Measurements from ENCODE around the gene PTGES2.
"Not testable (repeated sequence)": the region's sequence is repeated elsewhere in the genome, so short reads cannot be mapped to it uniquely, and the experiment has no call there.

The PTGES2 gene

DNA sequence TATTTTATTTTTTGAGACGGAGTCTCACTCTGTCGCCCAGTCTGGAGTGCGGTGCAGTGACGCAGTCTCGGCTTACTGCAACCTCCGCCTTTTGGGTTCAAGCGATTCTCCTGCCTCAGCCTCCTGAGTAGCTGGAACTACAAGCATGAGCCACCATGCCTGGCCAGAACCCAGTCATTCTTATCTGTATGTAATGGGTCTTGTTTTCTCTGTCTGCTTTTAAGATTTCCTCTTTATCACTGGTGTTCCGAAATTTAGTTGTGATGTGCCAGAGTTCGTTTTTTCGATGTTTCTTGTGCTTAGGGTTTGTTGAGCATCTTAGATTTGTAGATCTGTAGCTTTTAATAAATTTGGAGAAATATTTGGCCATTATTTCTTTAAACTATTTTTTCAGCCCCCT, 40.3 kb downstream of the PTGES2 start:
- no peak for DNase-seq

DNA sequence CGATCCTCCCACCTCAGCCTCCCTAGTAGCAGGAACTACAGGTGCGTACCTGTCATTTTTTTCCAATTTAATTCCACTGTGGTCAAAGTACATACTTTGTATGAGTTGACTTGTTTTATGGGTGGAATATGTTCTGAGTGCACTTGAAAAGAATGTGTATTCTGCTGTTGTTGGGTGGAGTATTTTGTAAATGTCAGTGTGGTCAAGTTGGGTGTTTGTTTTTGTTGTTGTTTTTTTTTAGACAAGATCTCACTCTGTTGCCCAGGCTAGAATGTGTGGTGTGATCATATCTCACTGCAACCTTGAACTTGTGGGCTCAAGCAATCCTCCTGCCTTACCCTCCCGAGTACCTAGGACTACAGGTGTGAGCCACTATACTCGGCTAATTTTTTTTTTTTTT, 41.6 kb downstream of the PTGES2 start:
- DNase-seq = no peak

DNA sequence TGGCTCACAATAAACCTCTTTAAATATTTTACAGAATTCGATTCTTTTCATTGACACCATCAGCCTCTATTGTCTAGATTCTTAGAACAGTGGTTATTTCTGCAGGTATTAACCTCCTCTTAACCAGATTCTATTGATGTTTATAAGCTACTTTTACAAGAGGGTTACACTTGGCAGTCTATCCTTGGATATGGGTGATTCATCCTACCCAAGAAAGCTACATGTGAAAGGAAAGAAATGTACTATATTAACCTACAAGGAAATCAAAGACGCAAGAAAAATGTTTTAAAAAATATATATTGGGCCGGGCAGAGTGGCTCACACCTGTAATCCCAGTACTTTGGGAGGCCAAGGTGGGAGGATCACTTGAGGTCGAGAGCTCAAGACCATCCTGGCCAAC, 42.8 kb downstream of the PTGES2 start:
- no peak for DNase-seq

DNA sequence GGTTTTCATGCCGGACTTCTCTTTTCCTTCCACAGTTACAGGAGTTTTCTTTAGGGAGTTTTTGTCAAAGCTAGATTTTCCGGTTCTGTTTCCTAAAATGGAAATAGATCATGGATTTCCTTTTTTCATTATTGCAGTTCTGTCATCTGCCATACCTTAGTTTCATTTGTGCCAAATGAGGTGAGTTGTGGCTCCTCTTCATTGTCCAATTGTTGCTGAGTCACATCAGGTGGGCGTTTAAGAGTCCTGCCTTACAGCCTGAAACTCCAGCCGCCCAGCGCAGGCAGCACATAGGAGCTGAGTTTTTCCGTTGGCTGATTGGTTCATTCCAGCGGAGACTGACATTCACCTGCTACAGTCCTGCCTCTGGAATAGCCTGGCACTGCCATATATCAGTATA, 45.4 kb downstream of the PTGES2 start:
- no peak for DNase-seq

GRCh38 chr9:128081056-128081455, 46.5 kb downstream of the PTGES2 start:
- DNase-seq = no peak

DNA sequence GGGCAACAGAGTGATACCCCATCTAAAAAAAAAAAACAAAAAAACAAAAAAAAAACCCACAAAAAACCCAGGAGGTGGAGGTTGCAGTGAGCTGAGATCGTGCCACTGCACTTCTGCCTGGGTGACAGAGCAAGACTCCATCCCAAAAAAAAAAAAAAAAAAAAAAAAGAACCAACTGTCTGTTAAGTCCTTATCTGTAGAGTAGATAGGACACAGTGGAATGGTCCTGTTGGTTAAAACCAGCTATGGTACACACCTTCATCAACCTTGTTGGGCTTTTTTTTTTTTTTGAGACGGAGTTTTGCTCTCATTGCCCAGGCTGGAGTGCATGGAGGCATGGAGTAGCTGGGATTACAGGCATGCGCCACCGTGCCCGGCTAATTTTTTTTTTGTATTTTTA, 47.3 kb downstream of the PTGES2 start:
- DNase-seq = no peak

DNA sequence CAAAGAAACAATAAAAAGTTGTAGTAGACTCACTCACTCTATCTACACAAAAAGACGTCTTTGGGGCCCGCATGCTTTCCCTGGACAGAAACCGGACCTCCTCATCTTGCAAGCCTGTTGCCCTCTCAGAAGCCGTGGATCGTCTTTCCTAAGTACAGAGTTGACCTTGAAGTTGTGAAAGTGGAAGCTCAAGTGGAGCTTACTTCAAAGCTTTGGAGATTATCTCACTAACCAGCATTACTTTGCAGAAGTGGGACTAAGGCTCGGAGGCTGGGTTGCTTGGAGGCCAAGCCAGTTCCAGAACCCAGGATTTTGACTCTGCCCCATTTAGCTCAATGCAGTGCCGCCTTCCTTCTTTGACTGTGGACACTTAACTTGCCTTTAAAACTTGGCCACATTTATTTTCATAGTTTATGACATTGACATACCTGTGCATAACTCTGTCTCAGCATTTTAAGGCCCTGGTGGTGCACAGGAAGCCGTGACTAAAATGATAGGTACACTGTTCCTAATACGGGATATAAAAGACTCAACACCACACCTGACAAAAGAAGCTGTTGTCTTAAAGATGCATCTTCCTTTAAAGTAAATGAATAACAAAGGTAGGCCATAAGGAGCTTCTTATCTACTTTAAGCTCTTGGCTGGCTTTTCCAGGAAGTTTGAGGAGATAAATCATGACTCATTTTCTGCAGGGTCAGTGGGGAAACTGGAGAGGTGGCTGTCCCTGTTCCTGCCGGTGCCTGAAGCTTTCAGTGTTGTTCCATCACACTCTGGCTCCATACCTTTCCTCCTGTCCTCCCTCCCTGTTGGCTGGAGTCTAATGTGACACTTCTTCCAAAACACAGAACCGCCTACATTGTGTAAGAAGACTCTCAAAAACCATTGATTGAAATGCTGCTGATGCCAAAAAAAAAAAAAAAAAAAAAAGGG, 48.8 kb downstream of the PTGES2 start:
- DNase-seq = no peak

- no peak for DNase-seq
Measured at GRCh38 chr9:128077847-128078503, 49.6 kb downstream of the PTGES2 start.

- DNase-seq = no peak
Measured at GRCh38 chr9:128073253-128073886, 54.2 kb downstream of the PTGES2 start.

- no peak for DNase-seq
Measured at GRCh38 chr9:128072144-128073021, 55.1 kb downstream of the PTGES2 start.

GRCh38 chr9:128071475-128071874, 56.1 kb downstream of the PTGES2 start:
- DNase-seq = not testable (repeated sequence)

GRCh38 chr9:128070874-128071273, 56.7 kb downstream of the PTGES2 start:
- no peak for DNase-seq
